ENCODE data around the gene MMP14. TPM values are rescaled to one million over a fixed set of nuclear protein-coding genes. Genes with fewer than 3 reads are reported as not detected.
"Not testable (repeated sequence)": the region's sequence is repeated elsewhere in the genome, so short reads cannot be mapped to it uniquely, and the experiment has no call there.

Gene MMP14
- total RNA-seq, 1 donor from 2014 or later: 306 TPM

DNA sequence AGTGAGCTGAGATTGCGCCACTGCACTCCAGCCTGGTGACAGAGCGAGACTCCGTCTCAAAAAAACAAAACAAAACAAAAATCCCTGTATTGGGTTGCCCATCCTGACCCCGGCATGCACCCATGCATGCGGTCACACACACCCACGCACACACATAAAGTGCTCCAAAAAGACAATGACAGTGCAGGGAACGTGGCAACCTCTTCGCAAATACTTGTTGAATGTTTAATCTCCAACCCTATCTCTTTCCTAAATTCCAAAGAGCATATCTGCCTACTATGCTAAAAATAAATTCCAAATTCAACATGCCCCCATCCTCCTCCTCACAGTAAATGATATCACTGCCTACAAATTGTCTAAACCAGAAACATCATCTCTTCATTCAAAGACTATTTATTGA is 34.7 kb upstream of the MMP14 start:
- Mint-ChIP-seq H3K27me3 (ENCODE audit: low read depth) (no peaks in the 10 kb centered on the region), H3K27ac (no peak overlapping the region), H3K9me3 (peaks cover 4% of the 10 kb centered on the region), H3K36me3 (peaks cover 4% of the 10 kb centered on the region), H3K4me3 (no peak overlapping the region), H3K4me1 (no peaks in the 10 kb centered on the region)
- TF ChIP-seq, protein P1, sequence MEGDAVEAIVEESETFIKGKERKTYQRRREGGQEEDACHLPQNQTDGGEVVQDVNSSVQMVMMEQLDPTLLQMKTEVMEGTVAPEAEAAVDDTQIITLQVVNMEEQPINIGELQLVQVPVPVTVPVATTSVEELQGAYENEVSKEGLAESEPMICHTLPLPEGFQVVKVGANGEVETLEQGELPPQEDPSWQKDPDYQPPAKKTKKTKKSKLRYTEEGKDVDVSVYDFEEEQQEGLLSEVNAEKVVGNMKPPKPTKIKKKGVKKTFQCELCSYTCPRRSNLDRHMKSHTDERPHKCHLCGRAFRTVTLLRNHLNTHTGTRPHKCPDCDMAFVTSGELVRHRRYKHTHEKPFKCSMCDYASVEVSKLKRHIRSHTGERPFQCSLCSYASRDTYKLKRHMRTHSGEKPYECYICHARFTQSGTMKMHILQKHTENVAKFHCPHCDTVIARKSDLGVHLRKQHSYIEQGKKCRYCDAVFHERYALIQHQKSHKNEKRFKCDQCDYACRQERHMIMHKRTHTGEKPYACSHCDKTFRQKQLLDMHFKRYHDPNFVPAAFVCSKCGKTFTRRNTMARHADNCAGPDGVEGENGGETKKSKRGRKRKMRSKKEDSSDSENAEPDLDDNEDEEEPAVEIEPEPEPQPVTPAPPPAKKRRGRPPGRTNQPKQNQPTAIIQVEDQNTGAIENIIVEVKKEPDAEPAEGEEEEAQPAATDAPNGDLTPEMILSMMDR (IDR thresholded peaks at IDR 0.05; ENCODE audit: unreplicated experiment): no peak
- no peak for DNase-seq (ENCODE audit: low spot score in 2 of 2, unreplicated experiment in 2 of 2)

DNA sequence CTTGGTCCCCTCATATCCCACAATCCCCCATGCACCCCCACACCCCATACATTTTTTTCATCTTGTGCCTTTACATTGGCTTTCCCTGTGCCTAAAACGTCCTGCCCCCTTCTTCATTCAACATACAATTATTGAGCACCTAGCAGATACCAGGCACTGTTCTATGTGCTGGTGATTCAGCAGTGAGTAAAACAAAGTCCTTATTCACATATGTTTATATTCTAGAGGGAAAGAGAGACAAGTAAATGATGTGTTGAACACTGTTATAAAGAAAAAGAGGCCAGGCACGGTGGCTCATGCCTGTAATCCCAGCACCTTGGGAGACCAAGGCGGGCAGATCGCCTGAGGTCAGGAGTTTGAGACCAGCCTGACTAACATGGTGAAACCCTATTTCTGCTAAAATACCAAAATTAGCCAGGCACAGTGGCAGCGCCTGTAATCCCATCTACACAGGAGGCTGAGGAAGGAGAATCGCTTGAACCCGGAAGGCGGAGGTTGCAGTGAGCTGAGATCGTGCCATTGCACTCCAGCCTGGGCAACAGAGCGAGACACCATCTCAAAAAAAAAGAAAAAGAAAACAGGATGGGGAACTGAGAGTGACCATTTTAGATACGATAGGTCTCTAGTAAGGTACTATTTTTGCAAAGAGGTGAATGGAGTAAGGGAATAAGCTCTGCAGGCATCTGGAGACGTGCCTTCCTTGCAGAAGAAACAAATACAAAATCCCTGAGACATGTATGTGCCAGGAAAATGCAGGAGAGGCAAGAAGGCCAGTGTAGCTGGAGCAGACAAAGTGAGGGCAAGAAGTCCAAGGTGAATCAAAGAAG is 33.3 kb upstream of the MMP14 start:
- TF ChIP-seq, protein P1 (IDR thresholded peaks at IDR 0.05; ENCODE audit: unreplicated experiment): no peak
- no peak for DNase-seq (ENCODE audit: low spot score in 2 of 2, unreplicated experiment in 2 of 2)
- H3K36me3 Mint-ChIP-seq: peaks cover 4% of the 10 kb centered on the region
- peaks cover 9% of the 10 kb centered on the region for H3K4me1 Mint-ChIP-seq
- peaks cover 4% of the 10 kb centered on the region for H3K9me3 Mint-ChIP-seq
- H3K4me3 Mint-ChIP-seq: no peak overlapping the region
- no peak overlapping the region for H3K27ac Mint-ChIP-seq
- no peaks in the 10 kb centered on the region for H3K27me3 Mint-ChIP-seq (ENCODE audit: low read depth)

DNA sequence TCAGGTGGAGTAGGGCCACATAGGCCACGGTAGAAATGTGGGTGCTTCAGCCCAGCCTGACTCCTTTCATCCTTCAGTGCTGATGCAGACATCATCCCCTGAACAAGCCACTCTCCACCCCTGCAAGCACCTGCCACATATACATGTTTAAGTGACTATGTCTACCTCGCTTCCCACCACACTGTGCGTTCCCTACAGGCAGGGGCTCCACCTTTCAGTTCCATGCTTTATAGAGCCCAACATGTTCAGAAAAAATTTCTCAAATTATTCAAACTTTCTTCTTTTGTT is 32.8 kb upstream of the MMP14 start:
- Mint-ChIP-seq H3K27me3 (ENCODE audit: low read depth) (no peaks in the 10 kb centered on the region), H3K4me1 (peaks cover 15% of the 10 kb centered on the region), H3K36me3 (peaks cover 4% of the 10 kb centered on the region), H3K4me3 (no peak overlapping the region), H3K27ac (no peak overlapping the region), H3K9me3 (peaks cover 4% of the 10 kb centered on the region)
- DNase-seq (ENCODE audit: low spot score in 2 of 2, unreplicated experiment in 2 of 2): no peak
- TF ChIP-seq, protein P1 (IDR thresholded peaks at IDR 0.05; ENCODE audit: unreplicated experiment): no peak

DNA sequence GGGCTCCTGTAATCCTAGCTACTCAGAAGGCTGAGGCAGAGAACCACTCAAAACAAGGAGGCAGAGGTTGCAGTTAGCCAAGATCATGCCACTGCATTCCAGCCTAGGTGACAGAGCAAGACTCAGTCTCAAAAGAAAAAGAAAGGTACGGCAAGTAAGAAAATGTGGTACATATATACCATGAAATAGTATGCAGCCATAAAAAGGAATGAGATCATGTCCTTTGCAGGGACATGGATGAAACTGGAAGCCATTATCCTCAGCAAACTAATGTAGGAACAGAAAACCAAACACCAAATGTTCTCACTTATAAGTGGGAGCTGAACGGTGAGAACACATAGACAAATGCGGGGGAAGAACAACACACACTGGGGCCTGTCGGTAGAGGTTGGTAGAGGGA is 31.1 kb upstream of the MMP14 start:
- H3K36me3 Mint-ChIP-seq: not testable (repeated sequence)

DNA sequence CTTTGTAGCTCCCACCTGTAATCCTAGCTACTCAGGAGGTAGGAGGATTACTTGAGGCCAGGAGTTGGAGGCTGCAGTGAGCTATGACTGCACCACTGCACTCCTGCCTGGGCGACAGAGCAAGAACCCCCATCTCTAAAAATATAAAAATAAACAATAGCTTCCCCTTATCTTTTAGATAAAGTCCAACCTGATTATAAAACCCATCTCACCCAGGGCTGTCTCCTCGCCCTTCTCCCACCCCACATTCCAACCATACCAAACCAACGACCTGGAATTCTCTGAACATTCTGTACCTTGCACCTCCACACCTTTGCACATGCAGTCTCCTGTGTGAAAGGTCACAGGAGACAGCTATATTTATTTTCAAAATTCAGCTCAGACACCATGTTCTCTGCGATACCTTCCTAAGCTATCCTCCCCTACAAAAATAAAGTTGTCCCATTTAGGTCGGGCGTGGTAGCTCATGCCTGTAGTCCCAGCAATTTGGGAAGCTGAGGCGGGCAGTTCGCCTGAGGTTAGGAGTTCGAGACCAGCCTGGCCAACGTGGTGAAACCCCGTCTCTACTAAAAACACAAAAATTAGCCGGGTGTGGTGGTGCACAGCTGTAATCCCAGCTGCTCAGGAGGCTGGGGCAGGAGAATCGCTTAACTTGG is 28.8 kb upstream of the MMP14 start:
- peaks cover 4% of the 10 kb centered on the region for H3K9me3 Mint-ChIP-seq
- H3K36me3 Mint-ChIP-seq: peaks cover 4% of the 10 kb centered on the region
- no peak for DNase-seq (ENCODE audit: low spot score in 2 of 2, unreplicated experiment in 2 of 2)
- H3K27ac Mint-ChIP-seq: peak overlapping the region; percentile 80
- TF ChIP-seq, protein P1 (IDR thresholded peaks at IDR 0.05; ENCODE audit: unreplicated experiment): no peak
- no peaks in the 10 kb centered on the region for H3K27me3 Mint-ChIP-seq (ENCODE audit: low read depth)
- H3K4me1 Mint-ChIP-seq: peaks cover 18% of the 10 kb centered on the region
- no peak overlapping the region for H3K4me3 Mint-ChIP-seq

More for the DNA sequence above, 31.1 kb upstream of the MMP14 start:
- H3K9me3 Mint-ChIP-seq; H3K27me3 Mint-ChIP-seq (ENCODE audit: low read depth); H3K4me3 Mint-ChIP-seq; H3K27ac Mint-ChIP-seq; DNase-seq (ENCODE audit: low spot score in 2 of 2, unreplicated experiment in 2 of 2): not testable (repeated sequence)
- H3K4me1 Mint-ChIP-seq: peaks cover 18% of the 10 kb centered on the region

Data from mesothelial cell of epicardium (in vitro differentiated cells).